Measurements from ENCODE around the gene PLIN1.

PLIN1 gene

GRCh38 chr15:89672221-89673164 is 6.7 kb downstream of the PLIN1 start:
- no peak for DNase-seq (ENCODE audit: low read depth in 2 of 2)

GRCh38 chr15:89671687-89672086 is 7.5 kb downstream of the PLIN1 start:
- DNase-seq (ENCODE audit: low read depth in 2 of 2): no peak

- DNase-seq (ENCODE audit: low read depth in 2 of 2): no peak
These were observed 8.1 kb downstream of the PLIN1 start for GRCh38 chr15:89670971-89671560.

- no peak for DNase-seq (ENCODE audit: low read depth in 2 of 2)
These were observed 9.2 kb downstream of the PLIN1 start for GRCh38 chr15:89669941-89670340.

GRCh38 chr15:89669309-89669865 is 9.8 kb downstream of the PLIN1 start:
- no peak for DNase-seq (ENCODE audit: low read depth in 2 of 2)

DNA sequence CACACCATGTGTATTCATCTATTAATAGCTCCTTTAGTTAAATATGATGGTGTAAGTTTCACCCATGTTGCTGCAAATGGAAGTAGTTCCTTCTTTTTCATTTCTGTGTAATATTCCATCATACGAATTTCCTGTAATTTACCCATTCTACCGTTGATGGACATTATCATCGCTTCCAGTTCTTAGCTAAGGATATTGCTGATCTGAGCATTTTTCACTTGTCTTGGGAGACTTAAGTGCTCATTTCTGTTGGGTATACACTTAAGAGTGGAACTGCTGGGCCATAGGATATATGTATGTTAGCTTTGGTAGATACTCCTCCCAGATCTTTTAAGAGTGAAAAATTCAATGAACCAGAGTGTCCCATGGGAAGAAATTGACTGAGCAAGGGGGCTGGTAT is 11.0 kb downstream of the PLIN1 start:
- no peak for DNase-seq (ENCODE audit: low read depth in 2 of 2)

DNA sequence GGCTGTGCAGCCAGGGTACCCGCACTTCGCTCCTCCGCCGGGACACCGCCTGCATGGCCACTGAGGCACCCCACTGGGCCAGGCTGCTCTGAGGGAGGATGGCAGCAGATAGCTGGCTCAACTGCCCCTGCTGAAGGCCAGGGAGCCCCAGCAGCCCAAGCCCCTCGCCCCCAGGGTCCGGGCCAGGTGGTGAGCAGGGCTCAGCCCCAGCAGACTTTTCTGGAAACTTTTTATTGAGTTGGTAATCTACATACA is 11.5 kb downstream of the PLIN1 start:
- DNase-seq (ENCODE audit: low read depth in 2 of 2): no peak

DNA sequence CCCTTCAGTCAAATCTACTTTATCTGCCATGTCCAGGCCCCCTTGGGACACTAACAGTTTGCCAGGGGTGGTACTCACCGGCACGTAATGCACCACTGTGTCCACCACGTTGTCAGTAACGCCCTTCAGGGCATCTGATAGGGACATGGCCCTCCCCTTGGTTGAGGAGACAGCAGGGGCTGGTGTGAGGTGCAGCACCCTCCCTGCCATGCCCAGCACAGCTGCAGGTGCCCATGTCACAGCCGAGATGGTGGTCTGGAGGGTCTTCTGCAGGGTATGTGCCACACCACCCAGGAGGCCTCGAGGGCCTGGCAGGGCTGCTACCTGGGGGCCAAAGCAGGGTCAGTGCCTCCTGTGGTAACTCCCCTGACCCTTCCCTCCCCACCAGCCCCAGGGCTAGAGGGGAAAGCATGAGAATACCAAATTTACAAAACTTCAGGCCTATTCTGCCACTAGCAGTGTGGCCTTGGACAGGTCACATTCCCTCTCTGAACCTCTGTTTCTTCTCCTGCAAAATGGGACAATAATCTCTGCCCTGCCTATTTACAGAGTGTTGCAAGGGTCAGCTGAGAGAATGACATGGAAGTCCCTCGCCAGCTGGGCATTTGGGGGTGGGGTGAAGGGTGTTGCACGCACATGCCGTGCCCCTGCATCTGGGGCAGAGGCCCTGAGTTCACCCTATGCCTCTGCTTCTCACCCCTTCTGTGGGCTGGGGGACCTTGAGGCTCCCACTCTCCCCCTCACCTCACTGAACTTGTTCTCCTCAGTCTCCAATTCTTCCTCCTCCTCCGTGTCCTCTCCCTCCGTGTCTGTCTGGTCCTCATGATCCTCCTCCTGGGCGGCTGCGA is 12.1 kb downstream of the PLIN1 start:
- DNase-seq (ENCODE audit: low read depth in 2 of 2): no peak

GRCh38 chr15:89666184-89666857 is 12.8 kb downstream of the PLIN1 start:
- DNase-seq (ENCODE audit: low read depth in 2 of 2): no peak

DNA sequence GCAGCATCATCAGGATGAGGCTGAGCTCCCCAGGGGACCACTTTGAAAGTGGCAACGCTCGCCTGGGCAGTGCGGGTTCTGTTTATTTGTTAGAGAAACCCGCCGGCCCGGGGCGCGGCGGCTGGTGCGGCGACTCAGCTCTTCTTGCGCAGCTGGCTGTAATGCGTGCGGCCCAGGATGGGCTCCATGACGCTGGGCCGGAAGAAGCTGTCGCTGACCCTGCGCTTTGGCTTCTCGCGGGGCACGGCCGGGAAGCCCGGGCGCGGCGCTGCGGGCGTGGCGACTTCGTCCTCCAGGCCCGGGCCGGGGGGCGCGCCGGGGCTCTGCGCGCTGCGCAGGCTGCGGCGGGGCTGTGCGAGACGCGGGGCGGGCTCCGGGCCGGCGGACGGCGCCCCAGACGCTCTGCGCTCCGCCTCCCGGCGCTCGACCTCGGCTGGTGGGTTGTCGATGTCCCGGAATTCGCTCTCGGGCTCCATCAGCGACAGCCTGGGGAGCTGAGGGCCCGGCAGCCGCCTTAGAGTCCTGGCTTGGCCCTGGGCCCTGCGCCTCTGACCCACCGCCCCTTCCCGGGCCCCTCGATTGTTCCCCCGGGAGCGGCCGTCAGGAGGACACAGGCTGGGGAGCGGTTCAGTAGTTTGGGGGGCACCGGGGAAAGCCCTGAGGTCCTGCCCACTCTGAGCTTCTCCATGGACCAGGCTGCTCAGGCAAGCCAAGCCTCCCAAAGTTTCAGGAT is 13.6 kb downstream of the PLIN1 start:
- DNase-seq (ENCODE audit: low read depth in 2 of 2): no peak

GRCh38 chr15:89664441-89665350 is 14.5 kb downstream of the PLIN1 start:
- no peak for DNase-seq (ENCODE audit: low read depth in 2 of 2)

- DNase-seq (ENCODE audit: low read depth in 2 of 2): no peak
These were observed 16.1 kb downstream of the PLIN1 start for GRCh38 chr15:89662893-89663626.

DNA sequence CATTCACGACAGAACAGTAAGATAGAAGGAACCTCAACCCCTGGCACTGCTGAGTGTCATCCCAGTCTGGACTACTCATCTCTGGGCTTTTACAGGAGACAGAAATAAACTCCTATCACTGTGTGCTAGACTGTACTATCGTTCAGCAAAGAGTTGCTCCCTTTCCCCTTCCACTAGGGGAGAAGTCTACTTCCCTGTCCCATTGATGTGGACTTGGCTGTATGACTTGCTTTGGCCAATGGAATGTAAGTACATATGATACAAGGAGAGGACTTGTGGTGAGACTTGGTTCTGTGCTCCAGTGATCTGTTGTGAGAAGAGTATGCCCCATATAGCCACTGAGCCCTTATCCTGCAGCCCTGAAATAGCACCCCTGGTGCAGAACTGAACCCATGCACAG is 18.6 kb downstream of the PLIN1 start:
- DNase-seq (ENCODE audit: low read depth in 2 of 2): no peak

DNA sequence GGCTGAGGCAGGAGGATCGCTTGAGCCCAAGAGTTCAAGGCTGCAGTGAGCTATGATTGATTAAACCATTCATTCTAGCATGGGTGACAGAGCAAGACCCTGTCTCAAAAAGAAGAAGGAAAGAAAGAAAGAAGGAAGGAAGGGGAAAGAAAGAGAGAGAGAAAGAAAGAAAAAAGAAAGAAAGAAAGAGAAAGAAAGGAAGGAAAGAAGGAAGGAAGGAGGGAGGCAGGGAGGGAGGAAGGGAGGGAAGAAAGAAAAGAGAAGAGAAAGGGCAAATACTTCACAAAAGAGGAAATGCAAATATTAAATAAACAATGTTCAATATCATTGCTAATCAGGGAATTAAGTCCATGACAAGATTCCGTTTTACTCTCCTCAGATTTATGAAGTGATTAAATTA is 19.9 kb downstream of the PLIN1 start:
- no peak for DNase-seq (ENCODE audit: low read depth in 2 of 2)

- no peak for DNase-seq (ENCODE audit: low read depth in 2 of 2)
These were observed 21.4 kb downstream of the PLIN1 start for GRCh38 chr15:89657686-89658200.

GRCh38 chr15:89656116-89656815 is 22.9 kb downstream of the PLIN1 start:
- no peak for DNase-seq (ENCODE audit: low read depth in 2 of 2)

DNA sequence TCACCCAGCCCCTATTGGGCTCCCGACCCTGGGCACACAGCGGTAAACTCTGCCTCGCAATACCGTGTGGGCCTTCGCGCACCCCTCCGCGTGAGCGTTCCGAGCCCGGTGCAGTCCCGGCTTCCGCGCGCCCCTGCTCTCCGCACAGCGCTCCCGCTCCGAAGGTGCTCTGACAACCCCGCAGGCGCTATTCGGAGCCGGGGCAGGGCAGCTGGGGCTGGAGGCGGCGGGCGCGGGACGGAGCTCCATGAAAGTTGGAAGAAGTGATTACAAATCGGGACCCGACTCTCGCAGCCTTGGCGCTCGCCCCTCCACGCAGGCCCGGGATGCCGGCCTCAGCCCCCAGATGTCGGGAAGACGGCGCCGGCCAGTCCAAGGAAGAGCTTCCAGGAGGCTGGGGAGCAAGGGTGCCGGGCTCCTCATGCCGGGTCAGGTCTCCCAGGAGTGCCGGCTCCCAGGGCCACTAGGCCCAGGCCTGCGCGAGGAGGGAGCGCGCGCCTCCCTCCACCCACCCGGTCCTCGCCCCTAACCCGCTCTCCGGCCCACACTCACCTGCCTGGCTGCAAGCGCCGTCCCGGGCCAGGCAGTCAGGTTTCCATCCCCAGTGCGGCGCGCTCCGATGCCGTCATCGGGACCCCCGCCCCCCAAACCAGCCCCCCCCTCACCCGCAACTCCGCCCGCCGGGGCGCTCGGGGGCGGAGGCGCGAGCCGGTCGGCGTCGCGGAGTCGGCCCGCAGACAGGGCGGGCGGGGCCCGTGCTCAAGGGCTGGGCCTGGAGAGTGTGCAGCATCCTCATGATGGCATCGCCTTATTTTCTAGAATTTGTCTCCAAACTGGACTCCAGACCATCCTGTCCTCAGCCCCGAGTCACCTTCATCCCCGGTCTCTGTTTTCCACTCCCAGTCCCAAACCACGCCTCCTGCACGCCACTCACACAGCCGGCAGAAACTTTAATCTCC is 24.0 kb downstream of the PLIN1 start, which contains the start of gene KIF7:
TSS of gene KIF7 (minus strand) at position 621 of the 959 bp plus-strand sequence. CDS start 2,537 bp downstream, outside the sequence.
- DNase-seq (ENCODE audit: low read depth in 2 of 2): no peak
